Keratinocyte (primary cell): Measurements from ENCODE around the gene KLK3. TPM values are rescaled to one million over a fixed set of nuclear protein-coding genes. Genes with fewer than 3 reads are reported as not detected.

ENCODE experiments used
- DNase-seq: peaks from one replicate; pipeline ENCODE4 v3.0.0-alpha.2; 2011; ENCODE audit warnings: low read depth, missing footprints, low spot score
- FAIRE-seq: peaks from 2 replicates; lab custom pipeline; 2011; peaks lifted over from hg19 to GRCh38; lab: Jason Lieb, UNC
- H2AFZ ChIP-seq: 2 replicates; pipeline ENCODE4 v1.6.0; 2012; ENCODE audit warnings: low read length, control low read depth, inconsistent platforms; ENCODE audit not compliant: control insufficient read depth
- H3K27ac ChIP-seq: 2 replicates; pipeline ENCODE4 v1.5.1; 2011; ENCODE audit warnings: low read length; ENCODE audit not compliant: control insufficient read depth, insufficient read depth
- H3K27me3 ChIP-seq: 3 replicates; pipeline ENCODE4 v1.6.0; 2011; ENCODE audit warnings: low read length; ENCODE audit not compliant: control insufficient read depth, insufficient read depth; ENCODE audit errors: extremely low read depth
- H3K36me3 ChIP-seq, 2 experiments: 2 replicates in 1 of 2; 3 replicates in 1 of 2; pipeline ENCODE4 v1.5.1; 2011; ENCODE audit warnings: low read length in 2 of 2, mild to moderate bottlenecking in 1 of 2; ENCODE audit not compliant: control insufficient read depth in 2 of 2, insufficient read depth in 2 of 2; ENCODE audit errors: extremely low read depth in 1 of 2
- H3K4me1 ChIP-seq: 3 replicates; pipeline ENCODE4 v1.5.1; 2011; ENCODE audit warnings: low read length; ENCODE audit not compliant: control insufficient read depth, insufficient read depth; ENCODE audit errors: extremely low read depth
- H3K4me2 ChIP-seq: 3 replicates; pipeline ENCODE4 v1.6.0; 2011; ENCODE audit warnings: low read depth, low read length; ENCODE audit not compliant: control insufficient read depth, insufficient read depth; ENCODE audit errors: extremely low read depth
- H3K4me3 ChIP-seq, 3 experiments: fragments of 200-600 bp in 1 of 3; sonication (generic) in 1 of 3; 2 replicates in 2 of 3; 3 replicates in 1 of 3; pipeline ENCODE4 v1.5.1; 2011 to 2016; ENCODE audit warnings: low read length in 3 of 3, mild to moderate bottlenecking in 3 of 3, control low read depth in 2 of 3, inconsistent platforms in 1 of 3, low read depth in 1 of 3, mixed read lengths in 1 of 3, mixed run types in 1 of 3, moderate library complexity in 1 of 3; ENCODE audit not compliant: control insufficient read depth in 2 of 3, insufficient read depth in 2 of 3; ENCODE audit errors: extremely low read depth in 1 of 3
- H3K79me2 ChIP-seq: 2 replicates; pipeline ENCODE4 v1.6.0; 2012; ENCODE audit warnings: low read length; ENCODE audit not compliant: control insufficient read depth, insufficient read depth
- H3K9ac ChIP-seq: 3 replicates; pipeline ENCODE4 v1.6.0; 2011; ENCODE audit warnings: low read length; ENCODE audit not compliant: control insufficient read depth, insufficient read depth; ENCODE audit errors: extremely low read depth
- H3K9me1 ChIP-seq: 3 replicates; pipeline ENCODE4 v1.6.0; 2011; ENCODE audit warnings: low read length; ENCODE audit not compliant: control insufficient read depth, insufficient read depth; ENCODE audit errors: extremely low read depth
- H3K9me3 ChIP-seq: 2 replicates; pipeline ENCODE4 v1.5.1; 2012; ENCODE audit warnings: low read depth, low read length; ENCODE audit not compliant: control insufficient read depth
- H4K20me1 ChIP-seq: 3 replicates; pipeline ENCODE4 v1.6.0; 2011; ENCODE audit warnings: low read length; ENCODE audit not compliant: control insufficient read depth, insufficient read depth; ENCODE audit errors: extremely low read depth
- CTCF ChIP-seq, 3 experiments: IDR thresholded peaks in 1 of 3; conservative IDR thresholded peaks in 1 of 3; optimal IDR thresholded peaks in 1 of 3; 2 replicates in 2 of 3; 3 replicates in 1 of 3; pipeline versions ENCODE3 to v1.5.1; 2011; ENCODE audit warnings: low read length in 3 of 3, mild to moderate bottlenecking in 3 of 3, moderate library complexity in 2 of 3, control low read depth in 1 of 3, inconsistent platforms in 1 of 3; ENCODE audit not compliant: insufficient read depth in 2 of 3; ENCODE audit errors: extremely low read depth in 1 of 3
- EZH2 ChIP-seq: IDR thresholded peaks from one replicate; pipeline ENCODE4 v1.6.1; 2012; ENCODE audit warnings: inconsistent platforms, mild to moderate bottlenecking, low read length, moderate library complexity
- dilution Hi-C: fragments of 300-500 bp; cut with MboI; formaldehyde crosslinking; loops from one replicate; pipeline ENCODE4 v1.7.0; 2020; ENCODE audit warnings: low sequenced_read_pairs; ENCODE audit not compliant: extremely low pct_ligation_motif_present
- polyA plus RNA-seq, 5 experiments: library from polyadenylated mRNA; depleted of rRNA in 3 of 5; stranded (reverse) in 3 of 5; stranded (forward) in 1 of 5; unstranded in 1 of 5; fragments of >200 nt; gene quantifications; 1 replicate in 1 of 5; 2 replicates in 3 of 5; 3 replicates in 1 of 5; pipeline versions ENCODE4 v1.2.1 to v1.2.3, GENCODE V29; 2011 to 2012; ENCODE audit warnings: missing spikeins in 2 of 5, low read depth in 1 of 5, low replicate concordance in 1 of 5

The KLK3 gene
- polyA plus RNA-seq, 1 donor (not counting 4 experiments of a cell fraction or from before 2014, with no cell fraction given) = not detected

DNA sequence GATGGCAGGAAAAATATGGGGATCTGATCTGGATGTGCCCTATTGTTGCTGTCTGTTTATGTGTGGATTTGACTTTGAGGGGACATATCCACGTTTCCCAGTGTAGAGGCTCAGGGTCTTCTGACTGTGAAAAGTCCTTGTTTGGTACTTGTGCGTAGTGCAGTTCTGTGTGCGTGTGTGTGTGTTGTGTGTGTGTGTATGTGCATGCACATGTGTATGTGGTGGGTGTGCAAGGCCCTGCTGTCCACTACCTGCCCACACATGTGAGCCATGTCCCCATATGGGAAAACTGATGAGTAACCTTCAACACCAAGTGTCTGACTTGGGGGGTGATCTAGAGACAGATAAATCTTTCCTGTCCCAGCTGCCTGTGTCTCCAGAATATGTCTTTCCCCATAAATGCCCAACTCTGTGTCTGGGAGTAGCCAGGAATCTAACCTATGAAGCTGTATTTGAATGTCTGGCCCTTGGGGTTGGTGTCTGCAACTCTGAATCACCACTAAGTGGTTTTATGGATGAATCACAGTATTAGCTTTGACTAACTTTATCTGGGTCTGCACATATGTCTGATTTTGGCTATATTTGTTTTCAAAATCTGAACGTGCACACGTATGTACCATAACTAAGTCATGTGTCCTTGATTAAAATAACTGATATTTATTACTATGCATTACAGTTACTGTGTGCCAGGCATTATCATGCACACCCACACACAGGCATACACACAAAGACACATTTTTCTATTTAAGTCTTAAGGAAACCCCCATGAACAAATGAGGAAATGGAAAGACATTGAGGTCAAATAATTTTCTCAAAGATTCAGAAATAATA, 35.9 kb downstream of the KLK3 start:
- H3K36me3 ChIP-seq = no peaks in the 10 kb centered on the region
- no peak overlapping the region for H3K27ac ChIP-seq
- H2AFZ ChIP-seq = no peak overlapping the region
- H3K4me1 ChIP-seq = no peaks in the 10 kb centered on the region
- H3K9me1 ChIP-seq = no peaks in the 10 kb centered on the region
- H3K9me3 ChIP-seq = no peaks in the 10 kb centered on the region
- H3K9ac ChIP-seq = no peak overlapping the region
- H3K4me3 ChIP-seq = no peak overlapping the region
- no peak for DNase-seq
- H3K79me2 ChIP-seq = no peaks in the 10 kb centered on the region
- FAIRE-seq = no peak
- no peak overlapping the region for H3K4me2 ChIP-seq
- dilution Hi-C loops = no loop called here
- peaks cover 20% of the 10 kb centered on the region for H3K27me3 ChIP-seq
- no peak for TF ChIP-seq CTCF (optimal IDR thresholded peaks at IDR 0.05 in 1 of 3, IDR thresholded peaks at IDR 0.05 in 1 of 3, conservative IDR thresholded peaks at IDR 0.05 in 1 of 3; ENCODE audit: extremely low read depth in 1 of 3, insufficient read depth in 2 of 3, low read length in 3 of 3)
- no peak for TF ChIP-seq EZH2
- H4K20me1 ChIP-seq = no peaks in the 10 kb centered on the region

GRCh38 chr19:50891253-50891625, 36.5 kb downstream of the KLK3 start:
- no peaks in the 10 kb centered on the region for H3K79me2 ChIP-seq
- peaks cover 20% of the 10 kb centered on the region for H3K27me3 ChIP-seq
- H4K20me1 ChIP-seq = no peaks in the 10 kb centered on the region
- H3K4me3 ChIP-seq = no peak overlapping the region
- no peak for TF ChIP-seq EZH2
- no peak for TF ChIP-seq CTCF (optimal IDR thresholded peaks at IDR 0.05 in 1 of 3, IDR thresholded peaks at IDR 0.05 in 1 of 3, conservative IDR thresholded peaks at IDR 0.05 in 1 of 3; ENCODE audit: extremely low read depth in 1 of 3, insufficient read depth in 2 of 3, low read length in 3 of 3)
- H3K9me1 ChIP-seq = no peaks in the 10 kb centered on the region
- DNase-seq = no peak
- no peaks in the 10 kb centered on the region for H3K9me3 ChIP-seq
- no peak overlapping the region for H3K4me2 ChIP-seq
- no peaks in the 10 kb centered on the region for H3K36me3 ChIP-seq
- dilution Hi-C loops = no loop called here
- no peaks in the 10 kb centered on the region for H3K4me1 ChIP-seq
- FAIRE-seq = no peak
- no peak overlapping the region for H3K27ac ChIP-seq
- H3K9ac ChIP-seq = no peak overlapping the region
- H2AFZ ChIP-seq = no peak overlapping the region
